GM12878 (cell line): ENCODE measurements around the gene RASGRF1.

ENCODE experiments used
- HDAC2 ChIP-seq: fragments of 200-600 bp; sonication (generic); IDR thresholded peaks from 2 replicates; pipeline ENCODE4 v1.6.1; 2017
- NRF1 ChIP-seq: conservative IDR thresholded peaks from 2 replicates; pipeline ENCODE4 v1.6.1; 2011; ENCODE audit warnings: mild to moderate bottlenecking, low read depth, low read length, improper control_type of control experiment
- POLR2A ChIP-seq: IDR thresholded peaks from 2 replicates; pipeline ENCODE4 v1.6.1; 2011; ENCODE audit warnings: low read depth, mild to moderate bottlenecking, low read length

- TF ChIP-seq HDAC2: no peak
- TF ChIP-seq POLR2A: no peak
- TF ChIP-seq NRF1: no peak
Measured at GRCh38 chr15:79084308-79084968, 6.1 kb downstream of the RASGRF1 start.
